ENCODE measurements around the gene TEX29.

GRCh38 chr13:111326621-111326965 lies 6.2 kb downstream of the TEX29 start:
- TF ChIP-seq, protein P1, sequence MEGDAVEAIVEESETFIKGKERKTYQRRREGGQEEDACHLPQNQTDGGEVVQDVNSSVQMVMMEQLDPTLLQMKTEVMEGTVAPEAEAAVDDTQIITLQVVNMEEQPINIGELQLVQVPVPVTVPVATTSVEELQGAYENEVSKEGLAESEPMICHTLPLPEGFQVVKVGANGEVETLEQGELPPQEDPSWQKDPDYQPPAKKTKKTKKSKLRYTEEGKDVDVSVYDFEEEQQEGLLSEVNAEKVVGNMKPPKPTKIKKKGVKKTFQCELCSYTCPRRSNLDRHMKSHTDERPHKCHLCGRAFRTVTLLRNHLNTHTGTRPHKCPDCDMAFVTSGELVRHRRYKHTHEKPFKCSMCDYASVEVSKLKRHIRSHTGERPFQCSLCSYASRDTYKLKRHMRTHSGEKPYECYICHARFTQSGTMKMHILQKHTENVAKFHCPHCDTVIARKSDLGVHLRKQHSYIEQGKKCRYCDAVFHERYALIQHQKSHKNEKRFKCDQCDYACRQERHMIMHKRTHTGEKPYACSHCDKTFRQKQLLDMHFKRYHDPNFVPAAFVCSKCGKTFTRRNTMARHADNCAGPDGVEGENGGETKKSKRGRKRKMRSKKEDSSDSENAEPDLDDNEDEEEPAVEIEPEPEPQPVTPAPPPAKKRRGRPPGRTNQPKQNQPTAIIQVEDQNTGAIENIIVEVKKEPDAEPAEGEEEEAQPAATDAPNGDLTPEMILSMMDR (IDR thresholded peaks at IDR 0.05): no peak
- no peak for TF ChIP-seq POLR2A (IDR thresholded peaks at IDR 0.05)
